Stimulated activated CD4-positive, alpha-beta T cell treated with anti-CD3 and anti-CD28 coated beads, Interleukin-2, amount 100 ng/mL, for 48 hours (primary cell): Measurements from ENCODE around the gene MPV17.

Source experiments
- DNase-seq, 2 donors: peaks; one replicate each; pipeline ENCODE4 v3.0.0-alpha.2; 2020

MPV17 gene

DNA sequence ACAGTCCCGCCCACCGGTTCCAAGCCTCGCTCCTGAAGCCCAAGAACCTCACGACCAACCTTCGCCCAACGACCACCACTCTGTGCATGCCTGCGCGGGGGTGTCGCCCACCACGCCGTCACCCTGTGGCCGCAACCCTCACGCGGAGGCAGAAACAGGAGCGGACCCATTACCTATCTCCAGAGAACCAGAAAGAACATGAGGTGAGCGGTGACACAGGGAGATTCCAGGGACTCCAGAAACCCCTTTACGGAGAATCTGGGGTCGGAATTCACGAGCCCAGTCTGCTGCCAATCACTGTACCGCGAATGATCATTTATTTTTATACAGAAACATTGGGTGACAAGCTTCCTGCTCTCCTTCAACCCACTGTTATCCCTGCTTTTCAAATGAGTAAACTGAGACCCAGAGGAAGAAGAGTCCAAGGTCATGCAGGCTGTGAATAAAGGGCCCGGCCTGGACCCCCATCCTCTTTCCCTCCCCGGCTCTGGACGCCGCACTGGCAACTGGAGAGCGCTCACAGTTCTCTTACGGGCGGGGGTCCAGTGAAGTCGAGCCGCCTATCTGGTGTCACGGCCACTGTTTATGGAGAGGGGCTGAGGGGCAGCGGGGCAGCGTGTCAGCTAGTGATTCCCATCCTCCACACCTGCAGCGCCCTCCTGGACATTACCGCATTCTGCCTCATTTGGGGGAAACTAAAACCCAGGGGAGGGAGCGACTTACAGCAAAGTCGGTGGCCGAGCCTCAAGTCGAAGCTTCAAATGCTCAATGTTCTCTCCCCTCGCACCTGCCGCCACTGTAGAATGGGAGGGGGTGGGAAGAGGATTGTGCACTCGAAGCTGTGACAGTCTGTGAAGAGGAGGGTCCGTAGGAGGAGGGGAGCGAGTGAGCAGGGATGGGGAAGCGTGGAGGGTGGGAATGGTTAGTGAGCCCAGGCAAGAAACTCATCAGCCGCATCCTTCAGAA, 59.3 kb downstream of the MPV17 start:
- no peak for DNase-seq

DNA sequence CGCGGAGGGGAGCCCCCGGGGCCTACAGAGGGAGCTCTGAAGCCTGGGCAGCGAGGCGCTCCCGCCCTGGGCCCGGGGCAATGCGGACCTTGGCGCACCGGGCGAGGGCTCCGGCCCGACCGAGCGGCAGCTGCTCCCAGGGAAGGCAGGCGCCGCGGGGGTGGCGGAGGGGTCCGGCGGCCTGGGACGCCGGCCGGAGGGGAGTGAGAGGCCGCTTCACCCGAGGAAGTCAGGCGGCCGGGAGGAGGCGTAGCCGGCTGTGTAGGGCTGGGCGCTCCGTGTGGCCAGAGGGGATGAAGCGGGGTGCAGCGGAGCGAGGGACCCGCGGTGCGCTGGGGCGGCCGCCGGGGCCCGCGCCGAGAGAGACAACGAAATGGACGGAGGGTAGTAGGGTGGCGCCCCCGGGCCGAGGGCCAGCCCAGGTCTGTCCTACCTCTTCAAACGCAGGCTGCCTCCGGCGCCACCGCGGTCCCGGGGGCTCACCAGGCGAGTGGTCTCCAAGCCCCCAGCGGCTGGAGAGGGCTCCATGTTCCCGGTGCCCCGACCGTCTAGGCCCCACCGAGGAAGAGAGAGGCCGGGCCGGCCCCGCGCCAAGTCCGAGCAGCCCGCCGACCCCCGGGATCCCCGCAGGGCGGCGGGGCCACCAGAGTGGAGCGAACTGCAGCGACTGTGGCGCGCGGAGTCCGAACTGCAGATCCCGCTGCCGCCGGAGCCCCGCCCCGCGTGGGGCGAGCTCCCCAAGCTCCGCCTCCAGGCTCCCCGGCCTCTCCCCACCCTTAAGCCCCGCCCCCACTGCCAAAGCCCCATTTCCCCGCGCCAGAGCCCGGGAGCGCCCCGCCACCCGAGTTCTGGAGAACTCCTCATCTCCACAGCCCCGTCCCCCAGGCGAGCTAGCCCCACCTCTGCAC, 60.3 kb downstream of the MPV17 start, which contains the start of gene SLC30A3:
Gene SLC30A3, minus strand, starts transcription at position 669 of the 908 bp plus-strand sequence. Its CDS starts 141 bp downstream, at position 528.
- peak; percentile 69 to 71 for DNase-seq

DNA sequence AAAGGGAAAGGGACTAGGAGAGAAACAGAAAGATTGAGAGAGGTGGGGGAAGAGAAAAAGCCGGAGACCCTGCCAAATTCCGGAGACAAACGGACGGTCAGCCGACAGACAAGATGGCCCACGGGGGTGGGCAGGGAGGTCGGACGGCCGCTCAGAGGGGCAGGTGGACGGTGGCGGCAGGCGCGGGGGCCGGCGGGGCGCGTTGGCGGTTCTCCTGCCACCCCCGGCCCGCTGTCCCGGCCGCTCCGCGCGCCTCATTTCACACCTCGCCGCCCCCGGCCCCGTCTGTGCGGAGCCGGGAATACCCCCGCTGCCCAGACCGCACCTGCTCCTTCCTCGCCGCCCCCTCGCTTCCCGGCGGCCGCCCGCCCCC, 61.0 kb downstream of the MPV17 start:
- DNase-seq: no peak

DNA sequence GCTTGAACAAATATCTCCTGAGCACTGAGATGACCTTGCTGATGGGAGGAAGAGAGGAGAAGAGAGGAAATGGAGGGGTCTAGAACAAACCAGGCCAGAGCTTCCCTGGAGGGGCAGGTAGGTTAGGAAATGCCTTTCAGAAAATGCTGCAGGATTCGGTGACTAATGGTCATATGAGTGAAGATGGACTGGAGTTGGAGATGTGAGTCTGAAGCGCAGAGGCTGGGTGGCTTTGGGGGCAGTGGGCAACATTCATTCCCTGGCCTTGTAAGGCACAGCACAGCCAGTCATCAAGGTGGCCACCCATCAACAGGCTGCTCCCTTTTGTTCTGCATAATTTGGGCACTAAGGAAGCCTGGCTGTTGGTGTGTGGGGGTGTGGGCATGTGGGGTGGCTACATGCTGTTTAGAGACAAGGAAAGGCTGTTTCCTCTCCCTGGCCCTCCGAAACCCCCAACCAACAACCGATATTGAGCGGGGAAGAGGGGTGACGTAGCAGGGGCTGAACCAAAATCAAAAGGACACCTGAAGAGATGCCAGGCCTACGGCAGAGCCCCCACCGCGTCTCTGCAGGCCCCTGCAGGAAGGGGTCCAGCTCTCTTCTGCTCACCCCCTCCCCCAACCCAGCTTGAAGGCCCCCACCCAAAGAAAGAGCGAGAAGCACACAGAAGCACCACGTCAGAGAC, 61.5 kb downstream of the MPV17 start:
- no peak for DNase-seq
